ENCODE results near the gene PFN3.

Gene PFN3

GRCh38 chr5:177445917-177446199 lies 45.4 kb upstream of the PFN3 start:
- peaks cover 18% of the 10 kb centered on the region for H3F3A ChIP-seq (ENCODE audit: control insufficient read depth, insufficient read depth)

GRCh38 chr5:177445052-177445916 lies 44.8 kb upstream of the PFN3 start:
- H3K27ac ChIP-seq (ENCODE audit: low read depth, low read length), result no peak overlapping the region
- H3K79me2 ChIP-seq (ENCODE audit: control insufficient read depth, low read length), result no peaks in the 10 kb centered on the region
- peaks cover 41% of the 10 kb centered on the region for H3K4me1 ChIP-seq (ENCODE audit: control insufficient read depth, low read length)

More at GRCh38 chr5:177445917-177446199, 45.4 kb upstream of the PFN3 start:
- Histone ChIP-seq H3K36me3 (ENCODE audit: control insufficient read depth, low read length) (peaks cover 23% of the 10 kb centered on the region), H3K4me3 (ENCODE audit: low read length) (peak overlapping the region; percentile 86), H3K27me3 (ENCODE audit: control insufficient read depth, low read length) (peaks cover 8% of the 10 kb centered on the region; the same call in 1 of the 2 replicates), H3K9me2 (replicated peaks; ENCODE audit: control insufficient read depth, low read length) (no peaks in the 10 kb centered on the region), H4K20me1 (ENCODE audit: control insufficient read depth, insufficient read depth, low read depth, low read length) (no peaks in the 10 kb centered on the region), H3K27ac (ENCODE audit: low read depth, low read length) (no peak overlapping the region), H3K4me1 (ENCODE audit: control insufficient read depth, low read length) (peaks cover 41% of the 10 kb centered on the region), H3K9me3 (ENCODE audit: control insufficient read depth, insufficient read depth, low read length) (no peaks in the 10 kb centered on the region), H3K79me2 (ENCODE audit: control insufficient read depth, low read length) (no peaks in the 10 kb centered on the region), H3K4me2 (ENCODE audit: low read length) (peak overlapping the region; percentile 99)
- TF ChIP-seq EZH2phosphoT487 (IDR thresholded peaks at IDR 0.05; ENCODE audit: borderline replicate concordance, low read length) (no peak), CTCF (IDR thresholded peaks at IDR 0.05; ENCODE audit: low read depth, low read length, poor library complexity, severe bottlenecking) (no peak)

GRCh38 chr5:177444106-177445051 lies 43.9 kb upstream of the PFN3 start:
- peaks cover 21% of the 10 kb centered on the region for H3F3A ChIP-seq (ENCODE audit: control insufficient read depth, insufficient read depth)
- no peak overlapping the region for H3K27ac ChIP-seq (ENCODE audit: low read depth, low read length)
- no peaks in the 10 kb centered on the region for H3K9me3 ChIP-seq (ENCODE audit: control insufficient read depth, insufficient read depth, low read length)
- peaks cover 41% of the 10 kb centered on the region for H3K4me1 ChIP-seq (ENCODE audit: control insufficient read depth, low read length)
- peaks cover 33% of the 10 kb centered on the region for H3K36me3 ChIP-seq (ENCODE audit: control insufficient read depth, low read length)
- H3K27me3 ChIP-seq (ENCODE audit: control insufficient read depth, low read length), result peaks cover 8% of the 10 kb centered on the region; the same call in 1 of the 2 replicates
- H3K4me3 ChIP-seq (ENCODE audit: low read length), result no peak overlapping the region
- H4K20me1 ChIP-seq (ENCODE audit: control insufficient read depth, insufficient read depth, low read depth, low read length), result no peaks in the 10 kb centered on the region
- H3K79me2 ChIP-seq (ENCODE audit: control insufficient read depth, low read length), result no peaks in the 10 kb centered on the region
- H3K9me2 ChIP-seq (replicated peaks; ENCODE audit: control insufficient read depth, low read length), result no peaks in the 10 kb centered on the region
- H3K4me2 ChIP-seq (ENCODE audit: low read length), result no peak overlapping the region
- no peak for TF ChIP-seq CTCF (IDR thresholded peaks at IDR 0.05; ENCODE audit: low read depth, low read length, poor library complexity, severe bottlenecking)
- TF ChIP-seq EZH2phosphoT487 (IDR thresholded peaks at IDR 0.05; ENCODE audit: borderline replicate concordance, low read length), result no peak

More at GRCh38 chr5:177445052-177445916, 44.8 kb upstream of the PFN3 start:
- Histone ChIP-seq H3F3A (ENCODE audit: control insufficient read depth, insufficient read depth) (peaks cover 18% of the 10 kb centered on the region), H3K4me3 (ENCODE audit: low read length) (peak overlapping the region; percentile 86), H3K36me3 (ENCODE audit: control insufficient read depth, low read length) (peaks cover 26% of the 10 kb centered on the region), H3K27me3 (ENCODE audit: control insufficient read depth, low read length) (peaks cover 8% of the 10 kb centered on the region; the same call in 1 of the 2 replicates), H3K9me3 (ENCODE audit: control insufficient read depth, insufficient read depth, low read length) (no peaks in the 10 kb centered on the region), H4K20me1 (ENCODE audit: control insufficient read depth, insufficient read depth, low read depth, low read length) (no peaks in the 10 kb centered on the region), H3K4me2 (ENCODE audit: low read length) (peak overlapping the region; percentile 99), H3K9me2 (replicated peaks; ENCODE audit: control insufficient read depth, low read length) (no peaks in the 10 kb centered on the region)
- no peak for TF ChIP-seq CTCF (IDR thresholded peaks at IDR 0.05; ENCODE audit: low read depth, low read length, poor library complexity, severe bottlenecking)
- no peak for TF ChIP-seq EZH2phosphoT487 (IDR thresholded peaks at IDR 0.05; ENCODE audit: borderline replicate concordance, low read length)

Measured in DOHH2 (cell line).